MM.1S (cell line): Measurements from ENCODE around the gene DUSP28.

Source experiments
- DNase-seq: peaks from one replicate; pipeline ENCODE4 v3.0.0-alpha.2; 2015
- H2AFZ ChIP-seq: fragments of 300-600 bp; sonication (generic); 2 replicates; pipeline ENCODE4 v1.6.0; 2016; ENCODE audit warnings: antibody characterized with exemption, low read length
- H3F3A ChIP-seq: fragments of 300-600 bp; sonication (generic); 2 replicates; pipeline ENCODE4 v1.6.1; 2016; ENCODE audit warnings: mild to moderate bottlenecking, antibody characterized with exemption, low read length, moderate library complexity, mixed read lengths; ENCODE audit not compliant: insufficient read depth
- H3K27ac ChIP-seq: fragments of 300-600 bp; sonication (generic); 2 replicates; pipeline ENCODE4 v1.5.1; 2016; ENCODE audit warnings: mild to moderate bottlenecking, low read length
- H3K27me3 ChIP-seq: fragments of 300-600 bp; sonication (generic); replicated peaks from 2 replicates; pipeline ENCODE4 v1.6.0; 2016; ENCODE audit warnings: low read length; ENCODE audit not compliant: insufficient read depth
- H3K36me3 ChIP-seq: fragments of 300-600 bp; sonication (generic); replicated peaks from 2 replicates; pipeline ENCODE4 v1.6.1; 2016; ENCODE audit warnings: mild to moderate bottlenecking, low read length, mixed read lengths; ENCODE audit not compliant: insufficient read depth
- H3K4me1 ChIP-seq: fragments of 300-600 bp; sonication (generic); 2 replicates; pipeline ENCODE4 v1.6.1; 2016; ENCODE audit warnings: low read length, mixed read lengths
- H3K4me2 ChIP-seq: fragments of 300-600 bp; sonication (generic); 2 replicates; pipeline ENCODE4 v1.6.0; 2016; ENCODE audit warnings: low read depth, low read length
- H3K4me3 ChIP-seq: fragments of 300-600 bp; sonication (generic); 2 replicates; pipeline ENCODE4 v1.5.1; 2016; ENCODE audit warnings: low read length, mixed read lengths
- H3K79me2 ChIP-seq: fragments of 300-600 bp; sonication (generic); 2 replicates; pipeline ENCODE4 v1.6.1; 2016; ENCODE audit warnings: mixed run types, low read length, mixed read lengths
- H3K9ac ChIP-seq: fragments of 300-600 bp; sonication (generic); 2 replicates; pipeline ENCODE4 v1.6.1; 2016; ENCODE audit warnings: low read length, mixed read lengths
- H3K9me2 ChIP-seq: fragments of 300-600 bp; sonication (generic); replicated peaks from 2 replicates; pipeline ENCODE4 v1.6.1; 2016; ENCODE audit warnings: mild to moderate bottlenecking, low read length, mixed read lengths; ENCODE audit not compliant: insufficient read depth
- H3K9me3 ChIP-seq: fragments of 300-600 bp; sonication (generic); replicated peaks from 2 replicates; pipeline ENCODE4 v1.6.1; 2016; ENCODE audit warnings: mild to moderate bottlenecking, low read length, mixed read lengths; ENCODE audit not compliant: insufficient read depth
- H4K20me1 ChIP-seq: fragments of 300-600 bp; sonication (generic); 2 replicates; pipeline ENCODE4 v1.6.1; 2016; ENCODE audit warnings: mild to moderate bottlenecking, low read length, moderate library complexity, mixed read lengths; ENCODE audit not compliant: insufficient read depth
- EZH2 ChIP-seq: fragments of 300-600 bp; sonication (generic); optimal IDR thresholded peaks from 2 replicates; pipeline ENCODE3; 2017; ENCODE audit warnings: low read depth, mild to moderate bottlenecking, antibody characterized with exemption, low read length, mixed read lengths
- EZH2phosphoT487 ChIP-seq: fragments of 300-600 bp; sonication (generic); IDR thresholded peaks from 2 replicates; pipeline ENCODE4 v1.6.1; 2018; ENCODE audit warnings: antibody characterized with exemption, low read length
- TF ChIP-seq, protein P1 (sequence below): fragments of 300-600 bp; sonication (generic); IDR thresholded peaks from 2 replicates; pipeline ENCODE4 v1.5.1; 2016; ENCODE audit warnings: antibody characterized with exemption, low read length, mixed read lengths

Gene DUSP28

DNA sequence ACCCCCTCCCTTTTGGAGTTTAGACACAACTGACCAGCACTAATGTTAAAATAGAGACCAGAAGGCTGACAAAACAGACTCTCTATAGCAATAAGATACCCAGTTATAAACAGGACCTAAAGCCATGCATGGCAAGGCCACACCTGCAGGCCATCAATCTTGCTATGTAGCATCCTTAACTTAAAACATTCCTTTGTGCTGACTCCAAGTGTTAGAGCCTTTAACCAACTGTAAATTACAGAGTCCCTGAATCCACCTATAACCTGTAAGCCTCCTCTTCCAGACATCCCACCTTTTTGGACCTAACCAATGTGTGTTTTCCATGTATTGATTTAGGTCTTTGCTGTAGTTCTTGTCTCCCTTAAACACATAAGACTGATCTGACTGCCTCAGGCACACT lies 20.3 kb upstream of the DUSP28 start:
- Histone ChIP-seq H3K9me2 (no peaks in the 10 kb centered on the region), H3K9me3 (no peaks in the 10 kb centered on the region), H3F3A (no peaks in the 10 kb centered on the region), H3K4me1 (no peaks in the 10 kb centered on the region), H3K79me2 (peaks cover 11% of the 10 kb centered on the region; the same call in 1 of the 2 replicates), H3K4me3 (no peak overlapping the region), H2AFZ (no peak overlapping the region), H3K36me3 (0 out of 2 replicates have a peak, but pooled peaks cover 4% of the 10 kb centered on the region), H3K4me2 (no peak overlapping the region), H4K20me1 (no peaks in the 10 kb centered on the region), H3K27ac (no peak overlapping the region), H3K27me3 (no peaks in the 10 kb centered on the region), H3K9ac (no peak overlapping the region)
- no peak for DNase-seq
- TF ChIP-seq, protein P1, sequence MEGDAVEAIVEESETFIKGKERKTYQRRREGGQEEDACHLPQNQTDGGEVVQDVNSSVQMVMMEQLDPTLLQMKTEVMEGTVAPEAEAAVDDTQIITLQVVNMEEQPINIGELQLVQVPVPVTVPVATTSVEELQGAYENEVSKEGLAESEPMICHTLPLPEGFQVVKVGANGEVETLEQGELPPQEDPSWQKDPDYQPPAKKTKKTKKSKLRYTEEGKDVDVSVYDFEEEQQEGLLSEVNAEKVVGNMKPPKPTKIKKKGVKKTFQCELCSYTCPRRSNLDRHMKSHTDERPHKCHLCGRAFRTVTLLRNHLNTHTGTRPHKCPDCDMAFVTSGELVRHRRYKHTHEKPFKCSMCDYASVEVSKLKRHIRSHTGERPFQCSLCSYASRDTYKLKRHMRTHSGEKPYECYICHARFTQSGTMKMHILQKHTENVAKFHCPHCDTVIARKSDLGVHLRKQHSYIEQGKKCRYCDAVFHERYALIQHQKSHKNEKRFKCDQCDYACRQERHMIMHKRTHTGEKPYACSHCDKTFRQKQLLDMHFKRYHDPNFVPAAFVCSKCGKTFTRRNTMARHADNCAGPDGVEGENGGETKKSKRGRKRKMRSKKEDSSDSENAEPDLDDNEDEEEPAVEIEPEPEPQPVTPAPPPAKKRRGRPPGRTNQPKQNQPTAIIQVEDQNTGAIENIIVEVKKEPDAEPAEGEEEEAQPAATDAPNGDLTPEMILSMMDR = no peak
- TF ChIP-seq EZH2phosphoT487 (no peak), EZH2 (no peak)

DNA sequence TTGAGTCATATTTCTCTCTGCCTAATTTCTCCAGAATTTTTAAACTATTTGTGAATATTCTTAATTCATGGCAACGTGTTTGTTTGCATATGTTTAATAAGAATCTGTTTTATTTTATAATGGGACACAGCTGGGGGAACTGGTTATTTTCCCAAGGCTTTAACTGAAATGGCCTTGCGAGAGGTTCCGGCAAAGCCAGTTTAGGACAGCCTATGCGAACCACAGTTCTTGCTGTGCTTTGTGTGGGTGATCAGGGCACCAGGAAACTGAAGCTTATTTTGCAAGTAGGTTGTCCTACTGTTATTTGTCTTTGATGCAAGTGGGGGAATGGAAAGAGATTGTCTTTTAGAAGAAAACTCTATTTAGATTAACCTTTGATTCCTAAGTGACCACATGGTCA lies 8.9 kb upstream of the DUSP28 start:
- H3F3A ChIP-seq = peaks cover 4% of the 10 kb centered on the region; the same call in 1 of the 2 replicates
- no peaks in the 10 kb centered on the region for H3K27me3 ChIP-seq
- H3K9me3 ChIP-seq = no peaks in the 10 kb centered on the region
- no peak overlapping the region for H3K9ac ChIP-seq
- no peaks in the 10 kb centered on the region for H3K9me2 ChIP-seq
- H3K79me2 ChIP-seq = peaks cover 29% of the 10 kb centered on the region
- peaks cover 12% of the 10 kb centered on the region; the same call in 1 of the 2 replicates for H3K4me1 ChIP-seq
- H3K36me3 ChIP-seq = no peaks in the 10 kb centered on the region; the same call in 1 of the 2 replicates
- no peak for TF ChIP-seq EZH2
- TF ChIP-seq EZH2phosphoT487 = no peak
- TF ChIP-seq, protein P1 = no peak
- H4K20me1 ChIP-seq = no peaks in the 10 kb centered on the region
- peak overlapping the region; percentile 11; the same call in 1 of the 2 replicates for H3K27ac ChIP-seq
- no peak overlapping the region for H3K4me3 ChIP-seq
- DNase-seq = no peak
- H3K4me2 ChIP-seq = no peak overlapping the region
- H2AFZ ChIP-seq = no peak overlapping the region

DNA sequence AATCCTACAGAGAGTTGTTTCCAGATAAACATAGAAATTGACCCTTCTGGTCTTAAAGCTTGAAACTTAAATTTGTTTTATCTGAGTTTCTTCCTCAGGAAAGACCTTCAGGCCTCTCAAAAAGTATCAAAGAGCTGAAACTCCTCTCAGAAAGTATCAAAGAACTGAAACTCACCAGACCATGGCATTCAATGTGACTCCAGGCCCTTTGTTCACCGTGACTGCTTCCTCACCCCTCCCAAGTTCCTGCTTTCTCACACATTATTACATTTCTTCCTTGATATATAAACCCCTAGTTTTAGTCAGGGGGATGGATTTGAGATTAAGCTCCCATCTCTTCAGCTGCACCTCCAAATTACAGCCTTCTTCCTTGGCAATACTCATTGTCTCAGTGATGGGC lies 8.3 kb upstream of the DUSP28 start:
- no peak for DNase-seq
- Histone ChIP-seq H3K4me2 (no peak overlapping the region), H3F3A (peaks cover 4% of the 10 kb centered on the region; the same call in 1 of the 2 replicates), H3K4me1 (peaks cover 12% of the 10 kb centered on the region; the same call in 1 of the 2 replicates), H3K36me3 (no peaks in the 10 kb centered on the region; the same call in 1 of the 2 replicates), H3K9me3 (no peaks in the 10 kb centered on the region), H3K27ac (peak overlapping the region; percentile 11; the same call in 1 of the 2 replicates), H3K9me2 (no peaks in the 10 kb centered on the region), H3K9ac (no peak overlapping the region), H3K4me3 (no peak overlapping the region), H2AFZ (no peak overlapping the region), H3K27me3 (no peaks in the 10 kb centered on the region), H3K79me2 (peaks cover 34% of the 10 kb centered on the region), H4K20me1 (no peaks in the 10 kb centered on the region)
- no peak for TF ChIP-seq EZH2phosphoT487
- TF ChIP-seq, protein P1 = no peak
- TF ChIP-seq EZH2 = no peak
